CD4-positive, alpha-beta T cell treated with Interleukin-2 at 100 ng/mL for 4 hours (primary cell): ENCODE measurements around the gene CLSTN2.

Experiments
- DNase-seq: peaks from one replicate; pipeline ENCODE4 v3.0.0-alpha.2; 2020; ENCODE audit warnings: low spot score

Gene CLSTN2

DNA sequence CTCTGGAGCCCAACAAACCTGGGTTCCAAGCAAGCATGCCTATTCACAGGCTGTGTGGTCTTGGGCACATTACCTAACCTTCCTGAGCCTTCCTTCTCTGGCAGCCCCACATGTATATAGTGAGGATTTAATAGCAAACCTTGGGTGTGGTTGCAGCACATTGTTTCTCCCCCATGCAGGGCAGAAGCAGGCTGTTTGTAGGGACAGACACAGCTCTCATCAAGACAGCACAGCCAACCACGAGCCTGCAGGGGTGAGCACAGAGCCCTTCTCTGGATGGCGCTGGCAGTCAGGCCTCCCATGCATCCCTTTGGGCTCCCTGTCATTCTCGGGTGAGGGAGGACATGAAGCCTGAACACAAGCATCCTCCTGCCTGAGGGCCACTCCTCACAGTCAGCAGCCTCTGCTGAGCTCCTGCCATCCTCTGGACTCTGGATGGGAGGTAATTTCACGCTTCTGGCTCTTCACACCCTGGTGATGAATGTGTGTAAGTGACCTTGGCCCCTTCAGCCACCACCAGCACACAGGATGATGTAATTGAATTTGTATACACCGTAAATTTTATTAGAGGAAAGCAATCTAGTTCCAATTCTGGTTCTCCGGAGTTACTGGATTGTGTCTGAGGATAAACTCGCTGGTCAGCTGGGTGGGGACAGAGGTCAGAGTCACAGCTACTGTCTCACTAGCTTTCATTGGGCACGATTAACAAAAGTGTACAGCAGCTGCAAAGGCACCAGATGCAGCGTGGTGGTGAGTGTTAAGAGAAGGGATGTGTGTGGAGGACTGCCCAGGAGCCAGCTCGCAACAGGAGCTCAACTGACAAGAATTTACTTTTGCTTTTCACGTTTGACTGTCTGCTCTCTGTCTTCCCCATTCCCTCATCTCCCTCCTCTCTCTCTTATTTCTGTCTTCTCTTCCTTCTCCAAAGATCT lies 118.1 kb downstream of the CLSTN2 start:
- DNase-seq = no peak

- DNase-seq = no peak
Measured at GRCh38 chr3:140053794-140054193, 118.8 kb downstream of the CLSTN2 start.

GRCh38 chr3:140055092-140055791 lies 120.3 kb downstream of the CLSTN2 start:
- DNase-seq = no peak

DNA sequence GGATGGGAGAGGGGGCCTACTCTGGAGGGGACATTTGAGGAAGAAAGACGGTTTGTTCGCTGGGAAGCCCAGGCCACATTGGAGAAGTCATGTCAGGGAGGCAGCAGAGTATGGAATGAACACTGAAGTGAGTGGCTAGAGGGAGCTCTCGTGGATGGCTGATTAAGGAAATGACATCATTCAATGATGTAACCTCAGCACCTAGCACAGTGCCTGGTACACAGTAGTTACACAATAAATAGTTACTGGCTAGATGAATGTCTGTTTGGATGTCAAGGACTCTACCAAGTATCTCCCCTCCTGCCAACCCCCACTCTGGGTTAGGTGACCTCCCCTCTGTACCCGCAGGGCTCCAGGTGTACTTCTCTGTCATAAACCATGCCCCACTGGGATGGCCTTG lies 121.1 kb downstream of the CLSTN2 start:
- DNase-seq = no peak

GRCh38 chr3:140061211-140061610 lies 126.2 kb downstream of the CLSTN2 start:
- DNase-seq = no peak

GRCh38 chr3:140062461-140062860 lies 127.5 kb downstream of the CLSTN2 start:
- DNase-seq = no peak

- no peak for DNase-seq
Measured at GRCh38 chr3:140067487-140067886, 132.5 kb downstream of the CLSTN2 start.

- no peak for DNase-seq
Measured at GRCh38 chr3:140068494-140069017, 133.6 kb downstream of the CLSTN2 start.

DNA sequence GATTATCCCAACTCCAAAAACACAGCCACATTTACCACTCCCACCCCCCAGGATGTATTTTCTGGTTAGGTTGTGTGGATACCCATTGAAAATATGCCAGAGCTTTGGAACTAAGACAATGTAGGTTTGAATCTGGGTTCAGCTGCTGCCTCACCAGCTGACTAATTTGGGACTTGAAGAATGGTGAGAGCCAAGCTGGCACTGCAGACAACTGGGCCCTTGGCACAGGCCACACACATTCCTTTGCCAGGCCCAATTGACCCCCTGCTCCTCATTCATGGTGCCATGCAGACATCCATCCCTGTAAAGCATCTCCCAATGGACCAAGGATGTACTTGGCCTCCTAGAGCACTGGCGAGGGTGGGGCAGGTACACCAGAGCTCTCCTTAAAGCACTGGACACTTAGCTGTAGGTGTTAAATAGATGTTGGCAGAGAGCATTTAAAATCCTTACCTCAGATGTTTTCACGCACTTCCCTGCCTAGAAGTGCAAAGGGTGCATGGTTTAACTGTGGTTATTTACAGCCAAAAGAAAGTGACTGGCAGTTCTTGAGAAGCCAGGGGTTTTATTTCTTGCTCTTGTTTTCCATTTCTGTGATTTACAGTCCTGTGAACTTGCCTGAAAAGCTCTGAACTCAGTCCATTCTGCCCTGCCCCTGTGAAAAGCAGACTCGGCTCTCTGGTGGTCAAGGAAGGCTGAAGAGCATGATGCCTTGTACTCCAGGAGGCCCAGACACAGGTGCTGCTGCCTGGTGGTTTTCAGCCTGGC lies 138.5 kb downstream of the CLSTN2 start:
- no peak for DNase-seq

GRCh38 chr3:140076552-140076951 lies 141.6 kb downstream of the CLSTN2 start:
- no peak for DNase-seq

DNA sequence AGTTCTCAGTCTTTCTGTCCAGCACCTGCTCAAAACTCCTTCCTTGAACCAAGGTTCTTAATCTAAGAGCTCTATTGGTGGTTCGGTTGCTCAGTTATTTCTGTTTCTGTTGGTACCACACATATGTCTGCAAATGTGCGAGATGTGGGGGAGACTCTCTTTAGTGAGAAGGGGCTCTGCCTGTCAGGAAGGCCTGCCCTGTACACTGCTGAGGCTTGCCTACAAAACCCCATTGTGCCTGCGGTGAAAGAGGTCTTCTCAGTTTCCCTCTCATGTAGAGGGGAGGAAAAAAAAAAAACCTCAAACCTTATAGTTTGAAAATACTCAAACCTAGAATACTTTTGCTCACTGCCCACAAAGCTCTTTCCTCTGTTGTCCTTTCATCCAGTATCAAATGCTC lies 142.4 kb downstream of the CLSTN2 start:
- DNase-seq = no peak

- no peak for DNase-seq
Measured at GRCh38 chr3:140078343-140078742, 143.4 kb downstream of the CLSTN2 start.

DNA sequence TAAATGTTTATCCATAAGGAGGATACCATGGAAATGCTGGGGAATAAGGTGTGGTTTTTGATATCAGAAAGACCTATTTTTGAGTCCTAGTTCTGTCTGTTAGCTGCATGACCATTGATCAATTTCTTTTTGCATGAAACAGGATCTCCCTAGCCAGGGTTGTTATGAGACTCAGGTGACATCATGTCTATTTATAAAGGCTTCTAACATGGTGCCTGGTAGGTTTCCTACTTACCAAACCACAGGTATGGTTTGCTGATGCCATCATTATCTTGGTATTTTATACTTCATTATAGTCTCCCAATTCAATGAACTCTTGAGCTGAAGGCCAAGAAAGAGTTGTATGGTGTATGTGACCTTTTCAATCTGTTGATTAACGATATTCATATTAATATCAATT lies 144.0 kb downstream of the CLSTN2 start:
- no peak for DNase-seq

DNA sequence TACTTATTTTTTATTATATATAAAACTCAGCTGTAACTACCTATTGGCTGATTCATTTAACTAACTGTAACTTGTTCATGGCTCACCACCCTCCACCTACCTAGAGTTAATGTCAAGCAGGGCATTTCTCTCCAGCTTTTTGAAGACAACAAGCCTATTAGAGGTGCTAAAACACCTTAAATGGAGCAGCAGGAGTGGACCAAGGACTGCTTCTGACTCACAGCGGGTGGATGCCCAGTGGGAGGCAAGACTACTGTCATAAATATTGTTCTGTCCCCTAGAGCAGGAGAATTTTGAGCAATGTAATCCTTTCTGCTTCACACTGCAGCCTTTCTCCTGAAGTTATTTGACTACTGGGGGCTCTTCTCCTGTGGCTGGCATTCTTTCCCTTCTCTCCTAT lies 146.9 kb downstream of the CLSTN2 start:
- no peak for DNase-seq

GRCh38 chr3:140085001-140085400 lies 150.0 kb downstream of the CLSTN2 start:
- no peak for DNase-seq

DNA sequence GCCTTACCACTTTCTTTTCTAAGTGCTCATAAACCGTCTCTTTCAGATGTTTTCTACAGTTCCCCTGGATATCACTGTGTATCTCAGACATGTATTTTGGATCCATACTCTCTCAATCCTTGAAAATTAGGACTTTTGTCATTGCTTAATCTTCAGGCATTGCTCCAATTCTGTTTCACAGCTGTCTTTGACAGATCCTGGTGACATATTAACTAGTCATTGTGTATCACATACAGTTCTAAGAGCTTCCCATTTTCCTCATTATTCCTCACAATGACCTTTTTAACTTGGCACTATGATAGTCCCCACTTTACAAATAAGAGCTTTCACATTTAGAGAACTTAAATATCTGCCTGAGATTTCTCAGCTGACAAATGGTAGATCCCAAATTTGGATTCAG lies 151.7 kb downstream of the CLSTN2 start:
- no peak for DNase-seq

DNA sequence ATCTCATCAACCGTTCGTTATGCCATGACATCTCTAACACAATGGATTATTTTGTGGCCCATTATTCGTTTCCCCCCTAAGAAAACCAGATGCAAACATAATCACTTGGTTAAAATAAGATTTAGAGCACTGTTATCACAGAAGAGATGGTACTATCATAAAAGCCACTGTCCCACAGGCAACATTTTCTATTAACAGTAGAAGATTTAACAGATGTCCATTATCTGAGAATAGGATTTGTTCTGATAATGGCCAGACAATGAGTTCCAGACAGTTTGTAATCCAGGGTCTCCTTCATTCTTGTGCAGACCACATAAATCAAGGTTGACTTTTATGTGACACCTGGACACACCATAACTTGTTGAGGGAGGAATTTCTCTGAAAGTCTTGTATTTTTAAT lies 153.1 kb downstream of the CLSTN2 start:
- no peak for DNase-seq

GRCh38 chr3:140088513-140088912 lies 153.5 kb downstream of the CLSTN2 start:
- no peak for DNase-seq

GRCh38 chr3:140089403-140090072 lies 154.6 kb downstream of the CLSTN2 start:
- no peak for DNase-seq

- no peak for DNase-seq
Measured at GRCh38 chr3:140091143-140091542, 156.2 kb downstream of the CLSTN2 start.

GRCh38 chr3:140092848-140093536 lies 158.0 kb downstream of the CLSTN2 start:
- DNase-seq = no peak
